ENCODE results near the gene DUSP21. TPM values are rescaled to one million over a fixed set of nuclear protein-coding genes. Genes with fewer than 3 reads are reported as not detected.

The DUSP21 gene
- total and polyA plus RNA-seq, 10 of the 15 experiments (the other 5 are each of a cell fraction or from before 2014, with no cell fraction given) = not detected

GRCh38 chrX:44795945-44796450 lies 47.8 kb upstream of the DUSP21 start:
- Histone ChIP-seq H3K9me3 (replicated peaks; ENCODE audit: control insufficient read depth, insufficient read depth, low read length) (no peaks in the 10 kb centered on the region), H3K79me2 (ENCODE audit: control insufficient read depth, insufficient read depth, low read length) (no peaks in the 10 kb centered on the region), H3K27ac (ENCODE audit: control insufficient read depth, insufficient read depth) (no peak overlapping the region), H3K4me1 (ENCODE audit: control insufficient read depth, insufficient read depth, low read length) (no peaks in the 10 kb centered on the region), H3K4me2 (ENCODE audit: control insufficient read depth, insufficient read depth) (no peak overlapping the region), H3K4me3 (no peak overlapping the region), H2AFZ (ENCODE audit: control insufficient read depth, low read depth, low read length) (peak overlapping the region; percentile 23; the same call in 1 of the 2 replicates), H3K9ac (ENCODE audit: control insufficient read depth, insufficient read depth, low read length) (no peak overlapping the region), H4K20me1 (ENCODE audit: control insufficient read depth, insufficient read depth) (no peaks in the 10 kb centered on the region), H3K36me3 (ENCODE audit: control insufficient read depth in 2 of 2, insufficient read depth in 2 of 2, low read length in 1 of 2) (no peaks in the 10 kb centered on the region), H3K27me3 (replicated peaks in 1 of 2; ENCODE audit: control insufficient read depth in 2 of 2, insufficient read depth in 2 of 2, low read length in 1 of 2) (no peaks in the 10 kb centered on the region)
- ATAC-seq (peak; percentile 74), FAIRE-seq (no peak), DNase-seq (ENCODE audit: low read depth, low spot score) (peak; percentile 25)
- CTCF ChIA-PET = no interaction called here
- TF ChIP-seq ZBTB11 (CRISPR knock-in tag; IDR thresholded peaks at IDR 0.05) (peak; percentile 79), GABPA (IDR thresholded peaks at IDR 0.05; ENCODE audit: low read depth) (peak; percentile 56; the same call in 1 of the 2 replicates), CBX3 (IDR thresholded peaks at IDR 0.05; ENCODE audit: borderline replicate concordance, low read depth) (no peak), CEBPB (IDR thresholded peaks at IDR 0.05; ENCODE audit: borderline replicate concordance in 1 of 2, low read depth in 2 of 2, low read length in 2 of 2) (peak in 1 of 2 experiments; percentile 45; a peak in 1 of 4 replicates), MYB (IDR thresholded peaks at IDR 0.05; ENCODE audit: borderline replicate concordance, low read depth, low read length) (no peak)
- WGBS (ENCODE audit: insufficient coverage, insufficient replicate concordance, low lambda C conversion rate, missing lambda C conversion rate) = 1% methylated on average over 3 of the region's 3 CpGs
- no TSS peak for BruUV-seq (replicated peaks)
- SMC1A ChIA-PET (ENCODE audit: uncharacterized antibody, unreplicated experiment) = no interaction called here
- intact Hi-C loops (cut with micrococcal nuclease; ENCODE audit: unreplicated experiment) = no loop called here
- in situ Hi-C loops (cut with MboI) = no loop called here
- RAD21 ChIA-PET (ENCODE audit: unreplicated experiment) = no interaction called here
- POLR2A ChIA-PET = no interaction called here
